ENCODE data around the gene MTMR11.

Gene MTMR11

GRCh38 chr1:149885339-149886120 is 51.1 kb downstream of the MTMR11 start:
- Histone ChIP-seq H3K27ac (peak overlapping the region; percentile 99), H3K4me1 (ENCODE audit: control insufficient read depth in 1 of 2, insufficient read depth in 1 of 2, low read depth in 1 of 2, low read length in 1 of 2) (peaks cover 36 to 57% of the 10 kb centered on the region in 2 experiments), H3K9me3 (peaks cover 16% of the 10 kb centered on the region), H3K36me3 (peaks cover 6% of the 10 kb centered on the region), H3K27me3 (no peaks in the 10 kb centered on the region), H3K4me3 (ENCODE audit: low read depth in 1 of 2, low read length in 1 of 2) (peak overlapping the region; percentile 71 to 93)
- TF ChIP-seq CTCF (IDR thresholded peaks at IDR 0.05): peak; percentile 7

GRCh38 chr1:149884433-149885338 is 52.0 kb downstream of the MTMR11 start:
- Histone ChIP-seq H3K4me3 (ENCODE audit: low read depth in 1 of 2, low read length in 1 of 2) (peak overlapping the region; percentile 71 to 93), H3K36me3 (peaks cover 10% of the 10 kb centered on the region), H3K27me3 (no peaks in the 10 kb centered on the region), H3K27ac (peak overlapping the region; percentile 99), H3K9me3 (peaks cover 16% of the 10 kb centered on the region), H3K4me1 (ENCODE audit: control insufficient read depth in 1 of 2, insufficient read depth in 1 of 2, low read depth in 1 of 2, low read length in 1 of 2) (peaks cover 36 to 57% of the 10 kb centered on the region in 2 experiments)
- TF ChIP-seq CTCF (IDR thresholded peaks at IDR 0.05): no peak

GRCh38 chr1:149883598-149884247 is 53.0 kb downstream of the MTMR11 start:
- H3K4me3 ChIP-seq (ENCODE audit: low read depth in 1 of 2, low read length in 1 of 2): peak overlapping the region; percentile 71 to 93
- H3K27me3 ChIP-seq: no peaks in the 10 kb centered on the region
- peak overlapping the region; percentile 99 for H3K27ac ChIP-seq
- H3K36me3 ChIP-seq: peaks cover 10% of the 10 kb centered on the region
- TF ChIP-seq CTCF (IDR thresholded peaks at IDR 0.05): no peak
- H3K9me3 ChIP-seq: peaks cover 14% of the 10 kb centered on the region
- H3K4me1 ChIP-seq (ENCODE audit: control insufficient read depth in 1 of 2, insufficient read depth in 1 of 2, low read depth in 1 of 2, low read length in 1 of 2): peaks cover 32 to 50% of the 10 kb centered on the region in 2 experiments

GRCh38 chr1:149881876-149882275 is 54.8 kb downstream of the MTMR11 start:
- H3K4me3 ChIP-seq (ENCODE audit: low read depth in 1 of 2, low read length in 1 of 2): peak overlapping the region in 1 of 2 experiments; percentile 3
- no peak for TF ChIP-seq CTCF (IDR thresholded peaks at IDR 0.05)
- no peaks in the 10 kb centered on the region for H3K27me3 ChIP-seq
- peak overlapping the region; percentile 65 for H3K27ac ChIP-seq
- peaks cover 7% of the 10 kb centered on the region for H3K9me3 ChIP-seq
- H3K4me1 ChIP-seq (ENCODE audit: control insufficient read depth in 1 of 2, insufficient read depth in 1 of 2, low read depth in 1 of 2, low read length in 1 of 2): peaks cover 28 to 38% of the 10 kb centered on the region in 2 experiments
- H3K36me3 ChIP-seq: peaks cover 13% of the 10 kb centered on the region

GRCh38 chr1:149879556-149879955 is 57.1 kb downstream of the MTMR11 start:
- no peak overlapping the region for H3K4me3 ChIP-seq (ENCODE audit: low read depth in 1 of 2, low read length in 1 of 2)
- TF ChIP-seq CTCF (IDR thresholded peaks at IDR 0.05): no peak

More at GRCh38 chr1:149879556-149879955, 57.1 kb downstream of the MTMR11 start:
- no peaks in the 10 kb centered on the region for H3K27me3 ChIP-seq
- peaks cover 13% of the 10 kb centered on the region for H3K36me3 ChIP-seq
- peaks cover 19 to 30% of the 10 kb centered on the region in 2 experiments for H3K4me1 ChIP-seq (ENCODE audit: control insufficient read depth in 1 of 2, insufficient read depth in 1 of 2, low read depth in 1 of 2, low read length in 1 of 2)
- no peak overlapping the region for H3K27ac ChIP-seq
- no peaks in the 10 kb centered on the region for H3K9me3 ChIP-seq

All from neutrophil (primary cell).